Measurements from ENCODE around the gene DNAH10. TPM values are rescaled to one million over a fixed set of nuclear protein-coding genes. Genes with fewer than 3 reads are reported as not detected.

The DNAH10 gene
- total RNA-seq, 2 experiments from 2014 or later = 0.11 to 0.19 TPM

DNA sequence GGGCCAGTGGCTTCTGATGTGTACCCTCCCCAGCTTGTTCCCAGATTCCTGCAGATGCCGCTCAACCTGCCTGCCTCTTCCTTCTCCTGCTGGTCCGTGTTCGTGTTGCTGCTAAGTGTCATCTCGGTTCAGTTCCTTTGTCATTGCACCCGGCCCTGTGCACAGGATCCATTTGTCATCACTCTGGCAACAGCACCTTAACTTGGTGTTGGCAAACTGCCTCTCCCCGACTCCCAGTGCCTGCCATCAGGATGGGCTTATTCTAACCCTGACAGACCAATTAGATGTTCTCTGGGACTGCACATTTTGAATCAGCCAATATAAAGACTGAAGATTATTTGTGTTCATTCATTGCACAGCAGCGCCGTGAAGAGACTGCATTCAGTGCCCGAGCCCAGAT lies 137.3 kb downstream of the DNAH10 start:
- CTCF ChIA-PET (ENCODE audit: unreplicated experiment) = no interaction called here

DNA sequence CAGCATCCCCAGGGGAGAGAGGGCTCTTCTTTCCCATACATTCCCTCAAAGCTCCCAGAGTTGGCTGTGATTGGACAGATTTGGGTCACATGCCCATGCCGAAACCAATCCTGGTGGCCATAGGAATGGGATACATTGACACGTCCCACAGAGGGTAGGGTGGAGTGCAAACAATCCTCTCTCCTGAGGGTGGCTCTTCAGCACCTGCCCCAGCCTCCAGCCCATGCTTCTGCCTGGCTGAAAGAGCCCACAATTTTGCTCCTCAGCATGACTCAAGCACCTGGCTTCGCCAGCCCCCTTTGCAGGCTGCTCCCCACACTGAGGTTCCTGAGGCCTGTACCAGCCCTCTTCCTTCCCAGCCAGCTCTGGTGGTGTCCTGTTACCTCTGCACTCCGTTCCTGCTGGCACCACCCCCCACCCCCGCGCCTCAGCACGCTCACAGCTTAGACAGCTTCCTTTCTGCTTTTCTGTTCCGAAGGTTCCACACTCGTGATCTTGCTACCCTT lies 138.8 kb downstream of the DNAH10 start:
- no peaks in the 10 kb centered on the region for H3K36me3 ChIP-seq (ENCODE audit: insufficient read depth, low read length)
- H3K4me2 ChIP-seq (ENCODE audit: low read length) = no peak overlapping the region
- H3K4me3 ChIP-seq (ENCODE audit: low read depth, low read length, poor library complexity, severe bottlenecking) = no peak overlapping the region
- no peaks in the 10 kb centered on the region for H4K20me1 ChIP-seq (ENCODE audit: insufficient read depth, low read length)
- no peaks in the 10 kb centered on the region for H3K9me2 ChIP-seq (ENCODE audit: insufficient read depth, low read length)
- no peak overlapping the region for H2AFZ ChIP-seq (ENCODE audit: low read length)
- BruUV-seq (replicated peaks) = no TSS peak
- no peak for DNase-seq (ENCODE audit: low spot score)
- H3K79me2 ChIP-seq (ENCODE audit: insufficient read depth, low read depth, low read length) = no peaks in the 10 kb centered on the region
- TF ChIP-seq, protein P1, sequence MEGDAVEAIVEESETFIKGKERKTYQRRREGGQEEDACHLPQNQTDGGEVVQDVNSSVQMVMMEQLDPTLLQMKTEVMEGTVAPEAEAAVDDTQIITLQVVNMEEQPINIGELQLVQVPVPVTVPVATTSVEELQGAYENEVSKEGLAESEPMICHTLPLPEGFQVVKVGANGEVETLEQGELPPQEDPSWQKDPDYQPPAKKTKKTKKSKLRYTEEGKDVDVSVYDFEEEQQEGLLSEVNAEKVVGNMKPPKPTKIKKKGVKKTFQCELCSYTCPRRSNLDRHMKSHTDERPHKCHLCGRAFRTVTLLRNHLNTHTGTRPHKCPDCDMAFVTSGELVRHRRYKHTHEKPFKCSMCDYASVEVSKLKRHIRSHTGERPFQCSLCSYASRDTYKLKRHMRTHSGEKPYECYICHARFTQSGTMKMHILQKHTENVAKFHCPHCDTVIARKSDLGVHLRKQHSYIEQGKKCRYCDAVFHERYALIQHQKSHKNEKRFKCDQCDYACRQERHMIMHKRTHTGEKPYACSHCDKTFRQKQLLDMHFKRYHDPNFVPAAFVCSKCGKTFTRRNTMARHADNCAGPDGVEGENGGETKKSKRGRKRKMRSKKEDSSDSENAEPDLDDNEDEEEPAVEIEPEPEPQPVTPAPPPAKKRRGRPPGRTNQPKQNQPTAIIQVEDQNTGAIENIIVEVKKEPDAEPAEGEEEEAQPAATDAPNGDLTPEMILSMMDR (conservative IDR thresholded peaks at IDR 0.05; ENCODE audit: low read length) = no peak
- TF ChIP-seq EZH2phosphoT487 (IDR thresholded peaks at IDR 0.05; ENCODE audit: borderline replicate concordance, low read depth, low read length) = no peak
- no peak overlapping the region for H3K27ac ChIP-seq (ENCODE audit: low read depth, low read length, poor library complexity, severe bottlenecking)
- H3K4me1 ChIP-seq (ENCODE audit: insufficient read depth, low read length, poor library complexity, severe bottlenecking) = no peaks in the 10 kb centered on the region
- intact Hi-C loops (cut with micrococcal nuclease; ENCODE audit: unreplicated experiment) = no loop called here
- ChIA-PET CTCF (ENCODE audit: unreplicated experiment) (no interaction called here), POLR2A (interaction anchor here (0.6 to 1.3 kb wide), 2 partner anchors 18 to 338 kb away, joined by 3 to 4 read pairs; no protein-coding TSS in a partner anchor)
- no peaks in the 10 kb centered on the region for H3K9me3 ChIP-seq (ENCODE audit: low read length)

More for the DNA sequence above, 137.3 kb downstream of the DNAH10 start:
- TF ChIP-seq EZH2phosphoT487 (IDR thresholded peaks at IDR 0.05; ENCODE audit: borderline replicate concordance, low read depth, low read length) = no peak
- TF ChIP-seq, protein P1 (conservative IDR thresholded peaks at IDR 0.05; ENCODE audit: low read length) = no peak
- intact Hi-C loops (cut with micrococcal nuclease; ENCODE audit: unreplicated experiment) = no loop called here
- Histone ChIP-seq H3K9me2 (ENCODE audit: insufficient read depth, low read length) (no peaks in the 10 kb centered on the region), H3K79me2 (ENCODE audit: insufficient read depth, low read depth, low read length) (no peaks in the 10 kb centered on the region), H2AFZ (ENCODE audit: low read length) (no peak overlapping the region), H3K4me3 (ENCODE audit: low read depth, low read length, poor library complexity, severe bottlenecking) (no peak overlapping the region), H3K27ac (ENCODE audit: low read depth, low read length, poor library complexity, severe bottlenecking) (no peak overlapping the region), H3K4me2 (ENCODE audit: low read length) (no peak overlapping the region), H3K36me3 (ENCODE audit: insufficient read depth, low read length) (no peaks in the 10 kb centered on the region), H3K9me3 (ENCODE audit: low read length) (no peaks in the 10 kb centered on the region), H3K4me1 (ENCODE audit: insufficient read depth, low read length, poor library complexity, severe bottlenecking) (no peaks in the 10 kb centered on the region), H4K20me1 (ENCODE audit: insufficient read depth, low read length) (no peaks in the 10 kb centered on the region)
- no peak for DNase-seq (ENCODE audit: low spot score)
- POLR2A ChIA-PET = no interaction called here
- no TSS peak for BruUV-seq (replicated peaks)

DNA sequence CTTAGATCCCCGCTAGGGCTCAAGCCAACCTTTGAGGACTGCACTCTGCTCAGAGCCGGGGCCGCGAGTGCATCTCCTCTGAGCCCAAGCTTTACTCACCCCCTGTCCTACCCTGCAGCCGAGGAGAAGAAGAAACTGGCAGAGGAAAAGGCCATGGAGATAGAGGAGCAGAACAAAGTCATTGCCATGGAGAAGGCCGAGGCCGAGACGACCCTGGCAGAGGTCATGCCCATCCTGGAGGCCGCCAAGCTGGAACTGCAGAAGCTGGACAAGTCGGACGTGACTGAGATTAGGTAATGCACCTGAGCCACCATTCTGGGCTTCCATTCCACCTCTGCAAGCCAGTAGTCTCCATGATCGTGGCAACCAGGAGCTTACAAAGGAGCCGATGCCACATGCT lies 140.7 kb downstream of the DNAH10 start:
- Histone ChIP-seq H2AFZ (ENCODE audit: low read length) (no peak overlapping the region), H3K4me1 (ENCODE audit: insufficient read depth, low read length, poor library complexity, severe bottlenecking) (no peaks in the 10 kb centered on the region), H3K27ac (ENCODE audit: low read depth, low read length, poor library complexity, severe bottlenecking) (no peak overlapping the region), H3K9me2 (ENCODE audit: insufficient read depth, low read length) (no peaks in the 10 kb centered on the region), H4K20me1 (ENCODE audit: insufficient read depth, low read length) (no peaks in the 10 kb centered on the region), H3K79me2 (ENCODE audit: insufficient read depth, low read depth, low read length) (no peaks in the 10 kb centered on the region), H3K36me3 (ENCODE audit: insufficient read depth, low read length) (no peaks in the 10 kb centered on the region), H3K9me3 (ENCODE audit: low read length) (no peaks in the 10 kb centered on the region), H3K4me2 (ENCODE audit: low read length) (no peak overlapping the region), H3K4me3 (ENCODE audit: low read depth, low read length, poor library complexity, severe bottlenecking) (no peak overlapping the region)
- intact Hi-C loops (cut with micrococcal nuclease; ENCODE audit: unreplicated experiment) = no loop called here
- CTCF ChIA-PET (ENCODE audit: unreplicated experiment) = no interaction called here
- POLR2A ChIA-PET = interaction anchor here (0.5 to 0.6 kb wide), 2 partner anchors 344 to 657 kb away, joined by 3 to 7 read pairs; no protein-coding TSS in a partner anchor
- no TSS peak for BruUV-seq (replicated peaks)
- DNase-seq (ENCODE audit: low spot score) = no peak
- TF ChIP-seq, protein P1 (conservative IDR thresholded peaks at IDR 0.05; ENCODE audit: low read length) = no peak
- no peak for TF ChIP-seq EZH2phosphoT487 (IDR thresholded peaks at IDR 0.05; ENCODE audit: borderline replicate concordance, low read depth, low read length)
